ENCODE measurements around the gene CILP2.

- TF ChIP-seq CTCF (conservative IDR thresholded peaks at IDR 0.05; ENCODE audit: low read length) (no peak), EZH2phosphoT487 (IDR thresholded peaks at IDR 0.05; ENCODE audit: borderline replicate concordance) (no peak)
These were observed 14.9 kb upstream of the CILP2 start for GRCh38 chr19:19523177-19523576.
